CD14-positive monocyte (primary cell): ENCODE results near the gene CEACAM16. TPM values are rescaled to one million over a fixed set of nuclear protein-coding genes. Genes with fewer than 3 reads are reported as not detected.
"Not testable (repeated sequence)": the region's sequence is repeated elsewhere in the genome, so short reads cannot be mapped to it uniquely, and the experiment has no call there.

Source experiments
- DNase-seq, 3 donors: peaks; one replicate each; pipeline ENCODE4 v3.0.0-alpha.2; 2011 to 2022
- H2AFZ ChIP-seq: 2 replicates; pipeline ENCODE4 v1.6.0; 2012; ENCODE audit warnings: mild to moderate bottlenecking, low read depth, low read length, inconsistent platforms; ENCODE audit not compliant: insufficient read depth, poor library complexity, severe bottlenecking
- H3K27ac ChIP-seq, 2 donors: 1 replicate in 1 of 2; 2 replicates in 1 of 2; pipeline ENCODE4 v1.5.1; 2012 to 2013; ENCODE audit warnings: low read length in 2 of 2, control low read depth in 1 of 2, inconsistent platforms in 1 of 2, low read depth in 1 of 2, mild to moderate bottlenecking in 1 of 2
- H3K27me3 ChIP-seq, 2 donors: one replicate each; pipeline versions ENCODE4 v1.6.0 to v1.6.1; 2011 to 2013; ENCODE audit warnings: low read length in 2 of 2; ENCODE audit not compliant: control insufficient read depth in 2 of 2, insufficient read depth in 2 of 2
- H3K36me3 ChIP-seq, 2 donors: replicated peaks in 1 of 2; 1 replicate in 1 of 2; 2 replicates in 1 of 2; pipeline versions ENCODE4 v1.5.1 to v1.6.1; 2012 to 2013; ENCODE audit warnings: low read length in 2 of 2, control low read depth in 1 of 2, inconsistent platforms in 1 of 2, mild to moderate bottlenecking in 1 of 2; ENCODE audit not compliant: insufficient read depth in 2 of 2, control insufficient read depth in 1 of 2
- H3K4me1 ChIP-seq, 2 donors: 1 replicate in 1 of 2; 2 replicates in 1 of 2; pipeline versions ENCODE4 v1.5.1 to v1.6.1; 2012 to 2013; ENCODE audit warnings: low read length in 2 of 2, control low read depth in 1 of 2, inconsistent platforms in 1 of 2, mild to moderate bottlenecking in 1 of 2, moderate library complexity in 1 of 2; ENCODE audit not compliant: insufficient read depth in 2 of 2, control insufficient read depth in 1 of 2
- H3K4me2 ChIP-seq: replicated peaks from 2 replicates; pipeline ENCODE3; 2012; ENCODE audit warnings: low read length, moderate library complexity, mild to moderate bottlenecking; ENCODE audit not compliant: poor library complexity, severe bottlenecking; ENCODE audit errors: extremely low read depth
- H3K4me3 ChIP-seq, 3 experiments: fragments of 200-600 bp in 1 of 3; sonication (generic) in 1 of 3; replicated peaks in 1 of 3; 1 replicate in 2 of 3; 2 replicates in 1 of 3; pipeline ENCODE4 v1.5.1; 2011 to 2013; ENCODE audit warnings: low read length in 3 of 3, mild to moderate bottlenecking in 3 of 3, control low read depth in 2 of 3, low read depth in 2 of 3, inconsistent platforms in 1 of 3, moderate library complexity in 1 of 3
- H3K79me2 ChIP-seq: 2 replicates; pipeline ENCODE4 v1.6.0; 2012; ENCODE audit warnings: mild to moderate bottlenecking, control low read depth, inconsistent platforms, low read length, moderate library complexity; ENCODE audit not compliant: insufficient read depth
- H3K9ac ChIP-seq: 2 replicates; pipeline ENCODE4 v1.6.0; 2017; ENCODE audit warnings: low read length, mild to moderate bottlenecking; ENCODE audit not compliant: insufficient read depth, poor library complexity, severe bottlenecking
- H3K9me3 ChIP-seq, 2 donors: replicated peaks in 1 of 2; 1 replicate in 1 of 2; 2 replicates in 1 of 2; pipeline versions ENCODE4 v1.5.1 to v1.6.1; 2012 to 2013; ENCODE audit warnings: low read length in 2 of 2, control low read depth in 1 of 2; ENCODE audit not compliant: control insufficient read depth in 1 of 2, insufficient read depth in 1 of 2
- H4K20me1 ChIP-seq: 2 replicates; pipeline ENCODE4 v1.6.0; 2012; ENCODE audit warnings: mild to moderate bottlenecking, low read length, control low read depth, moderate library complexity; ENCODE audit not compliant: insufficient read depth
- H3K27ac Mint-ChIP-seq, 7 donors: one replicate each; pipeline ENCODE4 v1.8.0; 2020; ENCODE audit warnings: mild to moderate bottlenecking in 7 of 7, mixed read lengths in 7 of 7, moderate library complexity in 6 of 7, inconsistent platforms in 2 of 7
- H3K27me3 Mint-ChIP-seq, 3 donors: one replicate each; pipeline ENCODE4 v1.8.0; 2021 to 2022; ENCODE audit warnings: low read depth in 3 of 3, mild to moderate bottlenecking in 3 of 3, mixed read lengths in 3 of 3, moderate library complexity in 3 of 3, inconsistent platforms in 1 of 3
- H3K36me3 Mint-ChIP-seq, 2 donors: one replicate each; pipeline ENCODE4 v1.8.0; 2020; ENCODE audit warnings: mixed read lengths in 2 of 2, inconsistent platforms in 1 of 2, mild to moderate bottlenecking in 1 of 2
- H3K4me1 Mint-ChIP-seq: one replicate; pipeline ENCODE4 v1.8.0; 2020; ENCODE audit warnings: mild to moderate bottlenecking, mixed read lengths
- H3K4me3 Mint-ChIP-seq, 2 donors: one replicate each; pipeline ENCODE4 v1.8.0; 2020; ENCODE audit warnings: mild to moderate bottlenecking in 2 of 2, mixed read lengths in 2 of 2, moderate library complexity in 1 of 2
- H3K9me3 Mint-ChIP-seq, 7 donors: one replicate each; pipeline ENCODE4 v1.8.0; 2020 to 2022; ENCODE audit warnings: mixed read lengths in 7 of 7, mild to moderate bottlenecking in 6 of 7, moderate library complexity in 6 of 7, inconsistent platforms in 2 of 7
- WGBS: methylation state at CpG from one replicate; pipeline ENCODE4 v1.1.5; 2013; ENCODE audit warnings: missing lambda C conversion rate; ENCODE audit not compliant: insufficient coverage; 5-methylcytosine and 5-hydroxymethylcytosine counted together
- intact Hi-C, 2 donors: fragments of 100-400 bp; cut with micrococcal nuclease; formaldehyde crosslinking; loops; one replicate each; pipeline versions ENCODE4 v1.15.0 to v1.15.1; 2023
- polyA plus RNA-seq, 3 donors: library from polyadenylated mRNA; depleted of rRNA in 1 of 3; unstranded in 2 of 3; stranded (reverse) in 1 of 3; fragments of 300-500 nt in 2 of 3; fragments of >200 nt in 1 of 3; fragmentation: Illumina TruSeq in 2 of 3; gene quantifications; 1 replicate in 2 of 3; 2 replicates in 1 of 3; pipeline ENCODE4 v1.2.3, GENCODE V29; 2012 to 2021
- TF ChIP-seq, protein P1 (sequence below): fragments of 200-600 bp; IDR thresholded peaks from one replicate; pipeline ENCODE4 v1.8.0; 2022; ENCODE audit warnings: antibody characterized with exemption, mild to moderate bottlenecking

The CEACAM16 gene
- polyA plus RNA-seq, 3 donors = not detected

DNA sequence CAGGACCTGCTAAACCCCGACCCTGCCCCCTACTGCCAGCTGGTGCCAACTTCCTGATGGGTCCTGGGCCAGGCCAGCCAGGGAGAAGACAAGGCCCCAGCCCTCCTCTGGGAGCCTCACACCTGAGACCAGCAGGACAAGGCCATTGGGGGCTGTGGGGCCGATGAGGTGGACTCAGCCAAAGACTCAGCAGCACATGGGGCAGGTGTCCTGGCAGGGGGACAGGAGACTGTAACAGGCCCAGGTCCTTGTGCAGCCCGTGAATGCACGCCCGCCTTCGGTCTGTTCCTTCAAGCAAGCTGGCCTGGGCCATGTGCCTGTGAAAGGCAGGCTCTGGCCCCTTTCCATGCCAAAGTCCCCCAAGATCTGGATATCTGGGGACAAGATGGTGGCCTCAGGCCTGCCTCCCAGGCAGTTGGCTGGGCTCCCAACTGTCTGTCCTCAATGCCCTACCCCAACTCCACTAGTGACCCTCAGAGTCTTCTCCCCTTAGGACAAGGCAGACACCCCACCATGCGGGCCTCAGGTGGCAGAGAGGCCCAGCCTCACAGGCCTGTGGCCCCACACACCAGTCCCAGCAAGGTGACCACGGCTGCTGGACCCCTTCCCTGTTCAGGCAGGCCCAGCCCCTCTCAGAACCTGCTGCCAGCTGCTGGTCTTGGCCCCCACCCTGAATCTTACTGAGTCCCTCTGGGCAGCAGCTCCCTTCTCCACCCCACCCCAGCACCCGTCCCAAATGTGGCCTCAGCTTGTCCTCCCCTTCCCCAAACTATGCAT is 15.3 kb upstream of the CEACAM16 start:
- no peaks in the 10 kb centered on the region for H3K79me2 ChIP-seq
- TF ChIP-seq, protein P1, sequence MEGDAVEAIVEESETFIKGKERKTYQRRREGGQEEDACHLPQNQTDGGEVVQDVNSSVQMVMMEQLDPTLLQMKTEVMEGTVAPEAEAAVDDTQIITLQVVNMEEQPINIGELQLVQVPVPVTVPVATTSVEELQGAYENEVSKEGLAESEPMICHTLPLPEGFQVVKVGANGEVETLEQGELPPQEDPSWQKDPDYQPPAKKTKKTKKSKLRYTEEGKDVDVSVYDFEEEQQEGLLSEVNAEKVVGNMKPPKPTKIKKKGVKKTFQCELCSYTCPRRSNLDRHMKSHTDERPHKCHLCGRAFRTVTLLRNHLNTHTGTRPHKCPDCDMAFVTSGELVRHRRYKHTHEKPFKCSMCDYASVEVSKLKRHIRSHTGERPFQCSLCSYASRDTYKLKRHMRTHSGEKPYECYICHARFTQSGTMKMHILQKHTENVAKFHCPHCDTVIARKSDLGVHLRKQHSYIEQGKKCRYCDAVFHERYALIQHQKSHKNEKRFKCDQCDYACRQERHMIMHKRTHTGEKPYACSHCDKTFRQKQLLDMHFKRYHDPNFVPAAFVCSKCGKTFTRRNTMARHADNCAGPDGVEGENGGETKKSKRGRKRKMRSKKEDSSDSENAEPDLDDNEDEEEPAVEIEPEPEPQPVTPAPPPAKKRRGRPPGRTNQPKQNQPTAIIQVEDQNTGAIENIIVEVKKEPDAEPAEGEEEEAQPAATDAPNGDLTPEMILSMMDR = no peak
- H3K27me3 ChIP-seq = no peaks in the 10 kb centered on the region
- H3K27me3 Mint-ChIP-seq = peaks cover 0 to 5% (median 0%) of the 10 kb centered on the region in 3 donors
- peaks cover 3 to 8% of the 10 kb centered on the region in 2 donors for H3K36me3 Mint-ChIP-seq
- H3K9me3 Mint-ChIP-seq = peaks cover 0 to 5% (median 0%) of the 10 kb centered on the region in 7 donors
- peak overlapping the region in 3 of 7 donors; percentile 19 to 97 (median 73) for H3K27ac Mint-ChIP-seq
- H3K4me2 ChIP-seq = no peak overlapping the region
- WGBS = 83% methylated on average over 7 of the region's 9 CpGs
- peaks cover 64 to 65% of the 10 kb centered on the region in 2 donors for H3K4me1 ChIP-seq
- DNase-seq = no peak
- H3K9ac ChIP-seq = peak overlapping the region; percentile 22
- H3K4me3 Mint-ChIP-seq = no peak overlapping the region
- no peak overlapping the region for H3K4me3 ChIP-seq
- H4K20me1 ChIP-seq = no peaks in the 10 kb centered on the region
- H3K9me3 ChIP-seq = no peaks in the 10 kb centered on the region
- intact Hi-C loops = loop anchor here in 1 of 2 donors (10.0 kb wide), 1 partner anchor 161 kb away; the partner anchor contains the start of gene NECTIN2
- no peak overlapping the region for H3K27ac ChIP-seq
- H3K4me1 Mint-ChIP-seq = peaks cover 62% of the 10 kb centered on the region
- no peaks in the 10 kb centered on the region for H3K36me3 ChIP-seq
- H2AFZ ChIP-seq = no peak overlapping the region

DNA sequence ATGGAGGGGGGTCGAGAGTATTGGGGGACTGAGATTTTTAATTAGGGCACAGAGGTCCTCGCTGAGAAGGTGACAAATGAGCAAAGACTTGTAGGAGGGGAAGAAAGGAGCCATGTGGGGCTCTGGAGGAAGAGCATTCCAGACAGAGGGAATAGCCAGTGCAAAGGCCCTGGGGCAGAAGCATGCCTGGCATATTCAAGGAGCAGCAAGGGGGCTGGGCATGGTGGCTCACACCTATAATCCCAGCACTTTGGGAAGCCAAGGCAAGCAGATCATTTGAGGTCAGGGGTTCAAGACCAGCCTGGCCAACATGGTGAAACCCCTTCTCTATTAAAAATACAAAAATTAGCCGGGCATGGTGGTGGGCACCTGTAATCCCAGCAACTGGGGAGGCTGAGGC is 14.6 kb upstream of the CEACAM16 start:
- H3K4me3 Mint-ChIP-seq = peak overlapping the region in 1 of 2 donors; percentile 11
- 100% methylated on average over 2 of the region's 3 CpGs for WGBS
- not testable (repeated sequence) for H3K36me3 Mint-ChIP-seq, H4K20me1 ChIP-seq, H2AFZ ChIP-seq, H3K79me2 ChIP-seq, H3K9me3 ChIP-seq, DNase-seq, H3K36me3 ChIP-seq, H3K9me3 Mint-ChIP-seq, H3K27me3 ChIP-seq, H3K9ac ChIP-seq, H3K27me3 Mint-ChIP-seq
- Histone ChIP-seq H3K4me2 (peak overlapping the region; percentile 54), H3K4me1 (peaks cover 72 to 73% of the 10 kb centered on the region in 2 donors), H3K4me3 (peak overlapping the region in 1 of 3 experiments; percentile 47), H3K27ac (peak overlapping the region in 1 of 2 donors; percentile 90)
- peaks cover 69% of the 10 kb centered on the region for H3K4me1 Mint-ChIP-seq
- intact Hi-C loops = loop anchor here in 1 of 2 donors (10.0 kb wide), 1 partner anchor 160 kb away; the partner anchor contains the start of gene NECTIN2
- H3K27ac Mint-ChIP-seq = peak overlapping the region in 5 of 7 donors; percentile 95 to 98 (median 97)
